Breast epithelium (tissue), 3 donors: ENCODE data around the gene PAPPA.

Experiments used
- POLR2A ChIP-seq: fragments of 450-650 bp; IDR thresholded peaks from one replicate; pipeline ENCODE4 v1.6.1; 2016; ENCODE audit warnings: antibody characterized with exemption, mild to moderate bottlenecking, moderate library complexity
- POLR2AphosphoS5 ChIP-seq, 3 donors: sonication (generic); formaldehyde crosslinking; IDR thresholded peaks; one replicate each; pipeline ENCODE4 v1.6.1; 2017; ENCODE audit warnings: antibody characterized with exemption in 3 of 3

DNA sequence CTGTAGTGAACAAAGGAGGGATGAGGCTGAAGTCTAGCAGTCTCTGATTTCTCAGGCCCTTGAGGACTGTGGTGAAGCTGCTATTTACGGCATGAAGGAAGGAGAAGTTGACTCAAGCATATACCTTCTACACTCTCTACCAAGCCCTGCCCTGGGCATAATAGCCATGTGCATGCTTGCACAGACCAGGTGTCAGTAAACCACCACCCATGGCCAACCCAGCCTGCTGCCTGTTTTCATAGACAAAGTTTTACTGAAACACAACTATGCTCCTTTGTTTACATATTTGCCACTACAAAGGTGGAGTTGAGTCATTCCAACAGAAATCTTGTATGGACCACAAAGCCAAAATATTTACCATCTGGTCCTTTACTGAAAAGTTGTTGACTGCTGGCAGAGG is 126.9 kb downstream of the PAPPA start:
- TF ChIP-seq POLR2A (no peak), POLR2AphosphoS5 (IDR thresholded peaks at IDR 0.05) (no peak)
